GM23338 (cell line): ENCODE results near the gene ADI1. TPM values are rescaled to one million over a fixed set of nuclear protein-coding genes. Genes with fewer than 3 reads are reported as not detected.

Experiments used
- ATAC-seq: fragments of 200-7000 bp; cut with Tn5 transposase; 3 replicates; pipeline ENCODE4 v1.9.1; 2020
- DNase-seq: peaks from one replicate; pipeline ENCODE4 v3.0.0-alpha.2; 2015; ENCODE audit warnings: low spot score
- H2AFZ ChIP-seq: fragments of 200-600 bp; sonication (generic); 2 replicates; pipeline ENCODE4 v1.8.0; 2016; ENCODE audit warnings: antibody characterized with exemption, mild to moderate bottlenecking, moderate library complexity
- H3F3A ChIP-seq: fragments of 200-600 bp; sonication (generic); replicated peaks from 2 replicates; pipeline ENCODE4 v1.8.0; 2017; ENCODE audit warnings: antibody characterized with exemption, mixed run types, low read depth
- H3K27ac ChIP-seq: fragments of 200-600 bp; sonication (generic); 2 replicates; pipeline ENCODE4 v1.6.1; 2016; ENCODE audit warnings: low read depth
- H3K27me3 ChIP-seq: fragments of 200-600 bp; sonication (generic); 2 replicates; pipeline ENCODE4 v1.8.0; 2016; ENCODE audit warnings: mild to moderate bottlenecking, mixed run types, moderate library complexity; ENCODE audit not compliant: insufficient read depth
- H3K36me3 ChIP-seq: fragments of 200-600 bp; sonication (generic); 2 replicates; pipeline ENCODE4 v1.8.0; 2016; ENCODE audit warnings: mild to moderate bottlenecking; ENCODE audit not compliant: insufficient read depth
- H3K4me1 ChIP-seq: fragments of 200-600 bp; sonication (generic); 2 replicates; pipeline ENCODE4 v1.8.0; 2016; ENCODE audit warnings: mild to moderate bottlenecking, moderate library complexity; ENCODE audit not compliant: insufficient read depth
- H3K4me2 ChIP-seq: fragments of 200-600 bp; sonication (generic); 2 replicates; pipeline ENCODE4 v1.7.1; 2017; ENCODE audit warnings: mixed run types
- H3K4me3 ChIP-seq: fragments of 200-600 bp; sonication (generic); 2 replicates; pipeline ENCODE4 v1.6.1; 2016; ENCODE audit warnings: mixed run types
- H3K79me2 ChIP-seq: fragments of 200-600 bp; sonication (generic); replicated peaks from 2 replicates; pipeline ENCODE4 v1.8.0; 2017; ENCODE audit warnings: mild to moderate bottlenecking; ENCODE audit not compliant: insufficient read depth
- H3K9me2 ChIP-seq: fragments of 200-600 bp; sonication (generic); 2 replicates; pipeline ENCODE4 v1.8.0; 2017; ENCODE audit not compliant: insufficient read depth
- H4K20me1 ChIP-seq: fragments of 200-600 bp; sonication (generic); replicated peaks from 2 replicates; pipeline ENCODE4 v1.8.0; 2017; ENCODE audit warnings: mild to moderate bottlenecking; ENCODE audit not compliant: insufficient read depth
- H3K27ac Mint-ChIP-seq: 2 replicates; pipeline ENCODE4 v1.8.0; 2020; ENCODE audit warnings: inconsistent platforms, mild to moderate bottlenecking, moderate library complexity, mixed read lengths
- H3K27me3 Mint-ChIP-seq: 3 replicates; pipeline ENCODE4 v1.8.0; 2022; ENCODE audit warnings: low read depth, mild to moderate bottlenecking, moderate library complexity, mixed read lengths, inconsistent platforms; ENCODE audit not compliant: insufficient read depth, poor library complexity
- H3K36me3 Mint-ChIP-seq: 3 replicates; pipeline ENCODE4 v1.8.0; 2021; ENCODE audit warnings: low read depth, mild to moderate bottlenecking, inconsistent platforms, moderate library complexity, mixed read lengths
- H3K4me1 Mint-ChIP-seq: 3 replicates; pipeline ENCODE4 v1.8.0; 2020; ENCODE audit warnings: mild to moderate bottlenecking, inconsistent platforms, mixed read lengths
- H3K4me3 Mint-ChIP-seq: 3 replicates; pipeline ENCODE4 v1.8.0; 2021; ENCODE audit warnings: moderate library complexity, mild to moderate bottlenecking, inconsistent platforms, mixed read lengths
- H3K9me3 Mint-ChIP-seq: 3 replicates; pipeline ENCODE4 v1.8.0; 2020; ENCODE audit warnings: moderate library complexity, mild to moderate bottlenecking, inconsistent platforms, mixed read lengths
- EZH2 ChIP-seq: fragments of 200-600 bp; sonication (generic); IDR thresholded peaks from one replicate; pipeline ENCODE4 v1.8.0; 2017; ENCODE audit warnings: antibody characterized with exemption, mild to moderate bottlenecking, low read depth; ENCODE audit not compliant: unreplicated experiment
- JUNB ChIP-seq: IDR thresholded peaks from one replicate; pipeline ENCODE4 v1.6.1; 2016; ENCODE audit warnings: antibody characterized with exemption; ENCODE audit not compliant: unreplicated experiment
- POLR2AphosphoS5 ChIP-seq: IDR thresholded peaks from 2 replicates; pipeline ENCODE4 v1.6.1; 2016; ENCODE audit warnings: antibody characterized with exemption, low read depth
- STAT1 ChIP-seq: IDR thresholded peaks from one replicate; pipeline ENCODE4 v1.6.1; 2016; ENCODE audit warnings: antibody characterized with exemption; ENCODE audit not compliant: unreplicated experiment
- ZNF114 ChIP-seq: fragments of 250-450 bp; sonication (Bioruptor Pico); IDR thresholded peaks from 2 replicates; pipeline ENCODE4 v1.5.0; 2020; ENCODE audit warnings: mild to moderate bottlenecking, moderate library complexity
- ZNF331 ChIP-seq: fragments of 250-450 bp; sonication (Bioruptor Pico); IDR thresholded peaks from 2 replicates; pipeline ENCODE4 v1.5.0; 2020; ENCODE audit warnings: low read depth, mild to moderate bottlenecking, moderate library complexity
- ZNF462 ChIP-seq: fragments of 250-450 bp; sonication (Bioruptor Pico); IDR thresholded peaks from 2 replicates; pipeline ENCODE4 v1.5.0; 2020; ENCODE audit warnings: mild to moderate bottlenecking, moderate library complexity
- polyA plus RNA-seq: library from polyadenylated mRNA; unstranded; fragments of >200 nt; fragmentation: Nextera tagmentation; extraction: Ambion mirVana; gene quantifications from 2 replicates; pipeline ENCODE4 v1.2.1, GENCODE V29; 2016
- total RNA-seq: library from RNA; depleted of rRNA; stranded (reverse); fragments of >200 nt; shearing (Covaris generic); gene quantifications from 2 replicates; pipeline ENCODE4 v1.2.3, GENCODE V29; 2014
- TF ChIP-seq, protein P1 (sequence below): IDR thresholded peaks from one replicate; pipeline ENCODE4 v1.6.1; 2018; ENCODE audit warnings: antibody characterized with exemption; ENCODE audit not compliant: unreplicated experiment
- TF ChIP-seq, protein P2 (sequence below): IDR thresholded peaks from 2 replicates; pipeline ENCODE4 v1.6.1; 2016; ENCODE audit warnings: antibody characterized with exemption

Gene ADI1
- total and polyA plus RNA-seq, 2 experiments from 2014 or later, result 16.3 to 31.9 TPM

GRCh38 chr2:3470856-3471737, 48.2 kb downstream of the ADI1 start (continued):
- no peak for TF ChIP-seq ZNF462 (CRISPR knock-in tag)
- TF ChIP-seq, protein P1, sequence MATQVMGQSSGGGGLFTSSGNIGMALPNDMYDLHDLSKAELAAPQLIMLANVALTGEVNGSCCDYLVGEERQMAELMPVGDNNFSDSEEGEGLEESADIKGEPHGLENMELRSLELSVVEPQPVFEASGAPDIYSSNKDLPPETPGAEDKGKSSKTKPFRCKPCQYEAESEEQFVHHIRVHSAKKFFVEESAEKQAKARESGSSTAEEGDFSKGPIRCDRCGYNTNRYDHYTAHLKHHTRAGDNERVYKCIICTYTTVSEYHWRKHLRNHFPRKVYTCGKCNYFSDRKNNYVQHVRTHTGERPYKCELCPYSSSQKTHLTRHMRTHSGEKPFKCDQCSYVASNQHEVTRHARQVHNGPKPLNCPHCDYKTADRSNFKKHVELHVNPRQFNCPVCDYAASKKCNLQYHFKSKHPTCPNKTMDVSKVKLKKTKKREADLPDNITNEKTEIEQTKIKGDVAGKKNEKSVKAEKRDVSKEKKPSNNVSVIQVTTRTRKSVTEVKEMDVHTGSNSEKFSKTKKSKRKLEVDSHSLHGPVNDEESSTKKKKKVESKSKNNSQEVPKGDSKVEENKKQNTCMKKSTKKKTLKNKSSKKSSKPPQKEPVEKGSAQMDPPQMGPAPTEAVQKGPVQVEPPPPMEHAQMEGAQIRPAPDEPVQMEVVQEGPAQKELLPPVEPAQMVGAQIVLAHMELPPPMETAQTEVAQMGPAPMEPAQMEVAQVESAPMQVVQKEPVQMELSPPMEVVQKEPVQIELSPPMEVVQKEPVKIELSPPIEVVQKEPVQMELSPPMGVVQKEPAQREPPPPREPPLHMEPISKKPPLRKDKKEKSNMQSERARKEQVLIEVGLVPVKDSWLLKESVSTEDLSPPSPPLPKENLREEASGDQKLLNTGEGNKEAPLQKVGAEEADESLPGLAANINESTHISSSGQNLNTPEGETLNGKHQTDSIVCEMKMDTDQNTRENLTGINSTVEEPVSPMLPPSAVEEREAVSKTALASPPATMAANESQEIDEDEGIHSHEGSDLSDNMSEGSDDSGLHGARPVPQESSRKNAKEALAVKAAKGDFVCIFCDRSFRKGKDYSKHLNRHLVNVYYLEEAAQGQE, result no peak

GRCh38 chr2:3470166-3470651, 49.1 kb downstream of the ADI1 start:
- Histone ChIP-seq H3F3A (no peaks in the 10 kb centered on the region), H3K36me3 (peaks cover 4% of the 10 kb centered on the region; the same call in 1 of the 2 replicates), H3K4me2 (no peak overlapping the region), H3K4me1 (no peaks in the 10 kb centered on the region), H3K4me3 (no peak overlapping the region), H3K27ac (no peak overlapping the region), H3K9me2 (no peaks in the 10 kb centered on the region), H2AFZ (no peak overlapping the region), H3K27me3 (no peaks in the 10 kb centered on the region), H4K20me1 (no peaks in the 10 kb centered on the region), H3K79me2 (no peaks in the 10 kb centered on the region)
- peaks cover 9% of the 10 kb centered on the region for H3K27me3 Mint-ChIP-seq
- peaks cover 22% of the 10 kb centered on the region for H3K4me1 Mint-ChIP-seq
- no peak for DNase-seq
- H3K9me3 Mint-ChIP-seq, result no peaks in the 10 kb centered on the region
- H3K4me3 Mint-ChIP-seq, result no peak overlapping the region
- no peak overlapping the region for H3K27ac Mint-ChIP-seq
- H3K36me3 Mint-ChIP-seq, result peaks cover 35% of the 10 kb centered on the region
- no peak for ATAC-seq
- TF ChIP-seq STAT1, result no peak
- TF ChIP-seq JUNB, result no peak
- no peak for TF ChIP-seq ZNF114 (CRISPR knock-in tag)
- TF ChIP-seq EZH2, result no peak
- TF ChIP-seq, protein P1, result no peak
- TF ChIP-seq, protein P2, sequence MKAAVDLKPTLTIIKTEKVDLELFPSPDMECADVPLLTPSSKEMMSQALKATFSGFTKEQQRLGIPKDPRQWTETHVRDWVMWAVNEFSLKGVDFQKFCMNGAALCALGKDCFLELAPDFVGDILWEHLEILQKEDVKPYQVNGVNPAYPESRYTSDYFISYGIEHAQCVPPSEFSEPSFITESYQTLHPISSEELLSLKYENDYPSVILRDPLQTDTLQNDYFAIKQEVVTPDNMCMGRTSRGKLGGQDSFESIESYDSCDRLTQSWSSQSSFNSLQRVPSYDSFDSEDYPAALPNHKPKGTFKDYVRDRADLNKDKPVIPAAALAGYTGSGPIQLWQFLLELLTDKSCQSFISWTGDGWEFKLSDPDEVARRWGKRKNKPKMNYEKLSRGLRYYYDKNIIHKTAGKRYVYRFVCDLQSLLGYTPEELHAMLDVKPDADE, result no peak
- no peak for TF ChIP-seq ZNF331 (CRISPR knock-in tag)
- TF ChIP-seq POLR2AphosphoS5, result no peak
